ACC112 (cell line): Measurements from ENCODE around the gene TTF1.

Experiments
- H2AFZ ChIP-seq: fragments of 200-600 bp; sonication (generic); one replicate; pipeline ENCODE4 v1.6.0; 2017; ENCODE audit warnings: antibody characterized with exemption, low read length; ENCODE audit not compliant: unreplicated experiment
- H3K27ac ChIP-seq: fragments of 200-600 bp; sonication (generic); 2 replicates; pipeline ENCODE4 v1.5.1; 2014; ENCODE audit warnings: low read depth, mild to moderate bottlenecking, antibody characterized with exemption, low read length, moderate library complexity
- H3K27me3 ChIP-seq: fragments of 200-600 bp; sonication (generic); 2 replicates; pipeline ENCODE4 v1.6.1; 2014; ENCODE audit warnings: mild to moderate bottlenecking, antibody characterized with exemption, low read length, moderate library complexity, mixed read lengths; ENCODE audit not compliant: insufficient read depth
- H3K36me3 ChIP-seq: fragments of 200-600 bp; sonication (generic); 2 replicates; pipeline ENCODE4 v1.6.1; 2016; ENCODE audit warnings: mild to moderate bottlenecking, antibody characterized with exemption, low read length, moderate library complexity, mixed read lengths; ENCODE audit not compliant: insufficient read depth
- H3K4me1 ChIP-seq: fragments of 200-600 bp; sonication (generic); one replicate; pipeline ENCODE4 v1.6.1; 2016; ENCODE audit warnings: low read length, mixed read lengths; ENCODE audit not compliant: insufficient read depth, unreplicated experiment, control insufficient read depth
- H3K4me3 ChIP-seq: fragments of 200-600 bp; sonication (generic); 2 replicates; pipeline ENCODE4 v1.5.1; 2014; ENCODE audit warnings: mild to moderate bottlenecking, low read depth, low read length
- H3K79me2 ChIP-seq: fragments of 200-600 bp; sonication (generic); one replicate; pipeline ENCODE4 v1.6.0; 2016; ENCODE audit warnings: low read length; ENCODE audit not compliant: control insufficient read depth, unreplicated experiment, insufficient read depth

TTF1 gene

GRCh38 chr9:132406554-132407122, at the start of gene TTF1:
TSS of gene TTF1 (minus strand) at chr9:132406840. CDS start at chr9:132402821, 4,019 bp downstream.
- Histone ChIP-seq H3K4me3 (peak within 1 kb of the TSS; percentile 85), H2AFZ (peak within 1 kb of the TSS; percentile 69), H3K4me1 (peaks cover 3% of the 10 kb centered on the region), H3K36me3 (0 out of 2 replicates have a peak, but pooled peaks cover 1% of the 10 kb centered on the region), H3K79me2 (peaks cover 30% of the 10 kb centered on the region), H3K27ac (no peak within 1 kb of the TSS), H3K27me3 (peaks cover 22% of the 10 kb centered on the region)

GRCh38 chr9:132456241-132456640, 49.6 kb upstream of the TTF1 start:
- Histone ChIP-seq H3K4me1 (no peaks in the 10 kb centered on the region), H3K79me2 (no peaks in the 10 kb centered on the region), H3K36me3 (no peaks in the 10 kb centered on the region), H2AFZ (no peak overlapping the region), H3K27me3 (peaks cover 62% of the 10 kb centered on the region), H3K4me3 (no peak overlapping the region), H3K27ac (no peak overlapping the region)

- no peaks in the 10 kb centered on the region for H3K79me2 ChIP-seq
- H3K27ac ChIP-seq, result no peak overlapping the region
- H3K27me3 ChIP-seq, result peaks cover 79% of the 10 kb centered on the region
Measured at GRCh38 chr9:132451276-132451675, 44.6 kb upstream of the TTF1 start.

GRCh38 chr9:132447902-132448301, 41.3 kb upstream of the TTF1 start:
- no peaks in the 10 kb centered on the region for H3K36me3 ChIP-seq
- H3K27me3 ChIP-seq, result peaks cover 77% of the 10 kb centered on the region
- H3K4me3 ChIP-seq, result no peak overlapping the region
- no peak overlapping the region for H2AFZ ChIP-seq
- no peaks in the 10 kb centered on the region for H3K79me2 ChIP-seq
- no peaks in the 10 kb centered on the region for H3K4me1 ChIP-seq
- no peak overlapping the region for H3K27ac ChIP-seq

More at GRCh38 chr9:132451276-132451675, 44.6 kb upstream of the TTF1 start:
- Histone ChIP-seq H2AFZ (no peak overlapping the region), H3K36me3 (no peaks in the 10 kb centered on the region), H3K4me3 (no peak overlapping the region), H3K4me1 (no peaks in the 10 kb centered on the region)

- H3K36me3 ChIP-seq, result no peaks in the 10 kb centered on the region
- no peak overlapping the region for H3K27ac ChIP-seq
- H3K27me3 ChIP-seq, result peaks cover 77% of the 10 kb centered on the region
- H3K4me3 ChIP-seq, result no peak overlapping the region
- H3K4me1 ChIP-seq, result no peaks in the 10 kb centered on the region
- H3K79me2 ChIP-seq, result no peaks in the 10 kb centered on the region
- H2AFZ ChIP-seq, result no peak overlapping the region
Measured at GRCh38 chr9:132447346-132447745, 40.7 kb upstream of the TTF1 start.

- Histone ChIP-seq H2AFZ (no peak overlapping the region), H3K27me3 (peaks cover 77% of the 10 kb centered on the region), H3K79me2 (no peaks in the 10 kb centered on the region), H3K4me1 (no peaks in the 10 kb centered on the region), H3K27ac (no peak overlapping the region), H3K36me3 (no peaks in the 10 kb centered on the region), H3K4me3 (no peak overlapping the region)
Measured at GRCh38 chr9:132446887-132447286, 40.2 kb upstream of the TTF1 start.

- Histone ChIP-seq H3K4me3 (no peak overlapping the region), H2AFZ (no peak overlapping the region), H3K36me3 (no peaks in the 10 kb centered on the region), H3K27ac (no peak overlapping the region), H3K4me1 (no peaks in the 10 kb centered on the region), H3K27me3 (peaks cover 84% of the 10 kb centered on the region), H3K79me2 (no peaks in the 10 kb centered on the region)
Measured at GRCh38 chr9:132443951-132444607, 37.4 kb upstream of the TTF1 start.

- H3K36me3 ChIP-seq, result no peaks in the 10 kb centered on the region
- H3K27me3 ChIP-seq, result peaks cover 71% of the 10 kb centered on the region
- H3K4me3 ChIP-seq, result no peak overlapping the region
- H3K27ac ChIP-seq, result no peak overlapping the region
- no peak overlapping the region for H2AFZ ChIP-seq
- no peaks in the 10 kb centered on the region for H3K4me1 ChIP-seq
- H3K79me2 ChIP-seq, result no peaks in the 10 kb centered on the region
Measured at GRCh38 chr9:132441404-132441803, 34.8 kb upstream of the TTF1 start.

- no peak overlapping the region for H3K4me3 ChIP-seq
- no peak overlapping the region for H3K27ac ChIP-seq
- no peak overlapping the region for H2AFZ ChIP-seq
- peaks cover 73% of the 10 kb centered on the region for H3K27me3 ChIP-seq
- no peaks in the 10 kb centered on the region for H3K79me2 ChIP-seq
- H3K4me1 ChIP-seq, result no peaks in the 10 kb centered on the region
- no peaks in the 10 kb centered on the region for H3K36me3 ChIP-seq
Measured at GRCh38 chr9:132440735-132441134, 34.1 kb upstream of the TTF1 start.

GRCh38 chr9:132439153-132439552, 32.5 kb upstream of the TTF1 start:
- Histone ChIP-seq H3K36me3 (no peaks in the 10 kb centered on the region), H3K27me3 (peaks cover 77% of the 10 kb centered on the region), H3K79me2 (no peaks in the 10 kb centered on the region), H3K4me1 (no peaks in the 10 kb centered on the region), H2AFZ (no peak overlapping the region), H3K27ac (no peak overlapping the region), H3K4me3 (no peak overlapping the region)

- H2AFZ ChIP-seq, result no peak overlapping the region
- H3K4me1 ChIP-seq, result no peaks in the 10 kb centered on the region
- peaks cover 71% of the 10 kb centered on the region for H3K27me3 ChIP-seq
- H3K4me3 ChIP-seq, result no peak overlapping the region
- H3K36me3 ChIP-seq, result no peaks in the 10 kb centered on the region
- no peaks in the 10 kb centered on the region for H3K79me2 ChIP-seq
- H3K27ac ChIP-seq, result no peak overlapping the region
Measured at GRCh38 chr9:132434881-132435280, 28.2 kb upstream of the TTF1 start.
